HG03575 (cell line): Measurements from ENCODE around the gene RPN1.
"Not testable (repeated sequence)": the region's sequence is repeated elsewhere in the genome, so short reads cannot be mapped to it uniquely, and the experiment has no call there.

ENCODE experiments used
- ATAC-seq: cut with Tn5 transposase; IDR thresholded peaks from one replicate; pipeline ENCODE4 v1.9.1; 2021; ENCODE audit not compliant: unreplicated experiment, insufficient number of reproducible peaks, low FRiP score; ENCODE audit errors: extremely low read depth

RPN1 gene

GRCh38 chr3:128587391-128587790 lies 63.2 kb downstream of the RPN1 start:
- no peak for ATAC-seq

GRCh38 chr3:128586932-128587331 lies 63.7 kb downstream of the RPN1 start:
- ATAC-seq: not testable (repeated sequence)

GRCh38 chr3:128586391-128586790 lies 64.2 kb downstream of the RPN1 start:
- not testable (repeated sequence) for ATAC-seq

GRCh38 chr3:128585974-128586373 lies 64.6 kb downstream of the RPN1 start:
- ATAC-seq: no peak

GRCh38 chr3:128585189-128585588 lies 65.4 kb downstream of the RPN1 start:
- ATAC-seq: no peak

- no peak for ATAC-seq
Observed at GRCh38 chr3:128584412-128585020, 66.1 kb downstream of the RPN1 start.

- ATAC-seq: no peak
Observed at GRCh38 chr3:128581566-128581965, 69.1 kb downstream of the RPN1 start.

- ATAC-seq: no peak
Observed at GRCh38 chr3:128579927-128580326, 70.7 kb downstream of the RPN1 start.

- ATAC-seq: no peak
Observed at GRCh38 chr3:128578346-128578745, 72.3 kb downstream of the RPN1 start.

GRCh38 chr3:128577711-128578110 lies 72.9 kb downstream of the RPN1 start:
- no peak for ATAC-seq

- no peak for ATAC-seq
Observed at GRCh38 chr3:128576290-128576689, 74.3 kb downstream of the RPN1 start.

- no peak for ATAC-seq
Observed at GRCh38 chr3:128575777-128576176, 74.8 kb downstream of the RPN1 start.

GRCh38 chr3:128573707-128574162 lies 76.9 kb downstream of the RPN1 start:
- no peak for ATAC-seq

GRCh38 chr3:128573160-128573559 lies 77.5 kb downstream of the RPN1 start:
- ATAC-seq: no peak

GRCh38 chr3:128572644-128573105 lies 77.9 kb downstream of the RPN1 start:
- no peak for ATAC-seq

- no peak for ATAC-seq
Observed at GRCh38 chr3:128572013-128572412, 78.6 kb downstream of the RPN1 start.
